ENCODE data around the gene NEAT1.
"Not testable (repeated sequence)": the region's sequence is repeated elsewhere in the genome, so short reads cannot be mapped to it uniquely, and the experiment has no call there.

Gene NEAT1

GRCh38 chr11:65411681-65412070 lies 10.9 kb upstream of the NEAT1 start:
- no peak for DNase-seq

GRCh38 chr11:65412271-65413076 lies 10.1 kb upstream of the NEAT1 start:
- no peak for DNase-seq

- DNase-seq: not testable (repeated sequence)
Observed at GRCh38 chr11:65413077-65413664, 9.4 kb upstream of the NEAT1 start.

GRCh38 chr11:65414776-65415498 lies 7.7 kb upstream of the NEAT1 start:
- no peak for DNase-seq

GRCh38 chr11:65415499-65416340 lies 6.9 kb upstream of the NEAT1 start:
- no peak for DNase-seq

- DNase-seq: peak; percentile 51
Observed at GRCh38 chr11:65416341-65416824, 6.2 kb upstream of the NEAT1 start.

- DNase-seq: no peak
Observed at GRCh38 chr11:65416841-65417701, 5.5 kb upstream of the NEAT1 start.

GRCh38 chr11:65417702-65418430 lies 4.7 kb upstream of the NEAT1 start:
- no peak for DNase-seq

- no peak for DNase-seq
Observed at GRCh38 chr11:65418431-65418680, 4.2 kb upstream of the NEAT1 start.

GRCh38 chr11:65418681-65419459 lies 3.7 kb upstream of the NEAT1 start:
- DNase-seq: peak; percentile 82

GRCh38 chr11:65419460-65419771 lies 3.2 kb upstream of the NEAT1 start:
- DNase-seq: no peak

- DNase-seq: peak; percentile 81
Observed at GRCh38 chr11:65419772-65420481, 2.7 kb upstream of the NEAT1 start.

- no peak for DNase-seq
Observed at GRCh38 chr11:65420506-65420905, 2.1 kb upstream of the NEAT1 start.

GRCh38 chr11:65420979-65421793 lies 1.4 kb upstream of the NEAT1 start:
- peak; percentile 86 for DNase-seq

GRCh38 chr11:65421794-65422632 lies 585 bp upstream of the NEAT1 start:
- peak; percentile 81 for DNase-seq

- DNase-seq: no peak
Observed at GRCh38 chr11:65423516-65424204, 1.1 kb downstream of the NEAT1 start.

Data from NCI-H1694 treated with DMSO at 0.1 percent for 48 hours (cell line).